C4-2B (cell line): ENCODE data around the gene VIT.

Experiments used
- CTCF ChIP-seq: fragments of 450-650 bp; conservative IDR thresholded peaks from 2 replicates; pipeline ENCODE4 v1.5.1; 2017; ENCODE audit warnings: mild to moderate bottlenecking
- ZFX ChIP-seq: fragments of 450-650 bp; IDR thresholded peaks from 2 replicates; pipeline ENCODE4 v1.6.1; 2017

DNA sequence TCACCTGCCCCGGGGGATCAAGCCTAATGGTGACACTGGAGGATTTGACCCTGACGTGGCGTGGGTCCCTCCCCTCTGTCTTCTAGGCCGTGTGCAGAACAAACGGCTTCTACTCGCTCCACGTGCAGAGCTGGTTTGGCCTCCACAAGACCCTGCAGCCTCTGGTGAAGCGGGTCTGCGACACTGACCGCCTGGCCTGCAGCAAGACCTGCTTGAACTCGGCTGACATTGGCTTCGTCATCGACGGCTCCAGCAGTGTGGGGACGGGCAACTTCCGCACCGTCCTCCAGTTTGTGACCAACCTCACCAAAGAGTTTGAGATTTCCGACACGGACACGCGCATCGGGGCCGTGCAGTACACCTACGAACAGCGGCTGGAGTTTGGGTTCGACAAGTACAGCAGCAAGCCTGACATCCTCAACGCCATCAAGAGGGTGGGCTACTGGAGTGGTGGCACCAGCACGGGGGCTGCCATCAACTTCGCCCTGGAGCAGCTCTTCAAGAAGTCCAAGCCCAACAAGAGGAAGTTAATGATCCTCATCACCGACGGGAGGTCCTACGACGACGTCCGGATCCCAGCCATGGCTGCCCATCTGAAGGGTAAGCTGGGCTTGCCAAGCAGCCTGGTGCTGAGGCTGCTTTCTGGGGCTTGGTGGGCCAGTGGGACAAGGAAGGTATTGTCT lies 112.0 kb downstream of the VIT start:
- TF ChIP-seq CTCF: no peak
- no peak for TF ChIP-seq ZFX
